OCI-M1 (cell line): ENCODE data around the gene OMD.
"Not testable (repeated sequence)": the region's sequence is repeated elsewhere in the genome, so short reads cannot be mapped to it uniquely, and the experiment has no call there.

Experiments used
- DNase-seq: peaks from one replicate; lab custom pipeline; 2025; lab: John Stamatoyannopoulos, UW

OMD gene

GRCh38 chr9:92411157-92411556 is 13.1 kb downstream of the OMD start:
- not testable (repeated sequence) for DNase-seq

- no peak for DNase-seq
Measured at GRCh38 chr9:92408747-92409478, 15.4 kb downstream of the OMD start.

GRCh38 chr9:92407818-92408217 is 16.5 kb downstream of the OMD start:
- no peak for DNase-seq

GRCh38 chr9:92406477-92406876 is 17.8 kb downstream of the OMD start:
- peak; percentile 82 for DNase-seq

GRCh38 chr9:92405818-92406217 is 18.5 kb downstream of the OMD start:
- DNase-seq = peak; percentile 21

- DNase-seq = no peak
Measured at GRCh38 chr9:92404042-92404836, 20.0 kb downstream of the OMD start, which contains the start of gene OGN. Gene OGN, minus strand, starts transcription at chr9:92404578. Its CDS starts 1,171 bp downstream, at chr9:92403407.

GRCh38 chr9:92402826-92403745 is 21.2 kb downstream of the OMD start:
- no peak for DNase-seq

- DNase-seq = no peak
Measured at GRCh38 chr9:92402360-92402759, 21.9 kb downstream of the OMD start.

GRCh38 chr9:92397853-92398252 is 26.4 kb downstream of the OMD start:
- DNase-seq = no peak

- no peak for DNase-seq
Measured at GRCh38 chr9:92395617-92396016, 28.7 kb downstream of the OMD start.

GRCh38 chr9:92393686-92394085 is 30.6 kb downstream of the OMD start:
- DNase-seq = no peak

- no peak for DNase-seq
Measured at GRCh38 chr9:92392690-92393089, 31.6 kb downstream of the OMD start.

- no peak for DNase-seq
Measured at GRCh38 chr9:92385953-92386352, 38.3 kb downstream of the OMD start.

- no peak for DNase-seq
Measured at GRCh38 chr9:92385477-92385876, 38.8 kb downstream of the OMD start.

- no peak for DNase-seq
Measured at GRCh38 chr9:92385001-92385400, 39.3 kb downstream of the OMD start.

- DNase-seq = no peak
Measured at GRCh38 chr9:92384375-92384774, 39.9 kb downstream of the OMD start.

- DNase-seq = no peak
Measured at GRCh38 chr9:92381775-92382174, 42.5 kb downstream of the OMD start.

- no peak for DNase-seq
Measured at GRCh38 chr9:92380603-92381002, 43.7 kb downstream of the OMD start.

- no peak for DNase-seq
Measured at GRCh38 chr9:92378865-92379560, 45.3 kb downstream of the OMD start.

- no peak for DNase-seq
Measured at GRCh38 chr9:92377876-92378275, 46.4 kb downstream of the OMD start.

GRCh38 chr9:92373167-92373566 is 51.1 kb downstream of the OMD start:
- no peak for DNase-seq

- no peak for DNase-seq
Measured at GRCh38 chr9:92369075-92369474, 55.2 kb downstream of the OMD start.
